DND-41 (cell line): ENCODE data around the gene SMCR8.

Source experiments
- EZH2 ChIP-seq: IDR thresholded peaks from 3 replicates; pipeline ENCODE4 v1.6.1; 2012; ENCODE audit warnings: borderline replicate concordance, low read depth, mild to moderate bottlenecking, moderate library complexity, low read length, inconsistent platforms; ENCODE audit not compliant: severe bottlenecking
- TF ChIP-seq, protein P1 (sequence below): IDR thresholded peaks from 2 replicates; pipeline ENCODE4 v1.5.1; 2012; ENCODE audit warnings: borderline replicate concordance, low read length, moderate library complexity, mild to moderate bottlenecking; ENCODE audit not compliant: poor library complexity, severe bottlenecking; ENCODE audit errors: extremely low read depth

DNA sequence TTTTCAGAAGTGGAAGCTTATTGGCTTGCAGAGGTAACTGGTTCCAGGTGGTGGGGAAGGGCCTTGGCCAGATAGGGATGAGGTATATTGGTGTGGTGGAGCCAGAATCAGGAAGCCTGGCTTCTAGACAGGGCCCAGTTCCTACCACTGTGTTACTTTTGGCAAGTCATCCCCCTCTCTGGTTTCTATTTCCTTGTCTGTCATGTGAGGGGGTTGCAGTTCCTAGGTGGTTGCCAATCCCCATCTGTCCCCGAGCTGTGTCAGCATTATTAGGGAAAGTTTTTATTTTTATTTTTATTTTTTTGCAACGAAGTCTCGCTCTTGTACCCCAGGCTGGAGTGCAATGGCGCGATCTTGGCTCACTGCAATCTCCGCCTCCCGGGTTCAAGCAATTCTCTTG lies 3.0 kb downstream of the SMCR8 start:
- TF ChIP-seq EZH2, result no peak
- TF ChIP-seq, protein P1, sequence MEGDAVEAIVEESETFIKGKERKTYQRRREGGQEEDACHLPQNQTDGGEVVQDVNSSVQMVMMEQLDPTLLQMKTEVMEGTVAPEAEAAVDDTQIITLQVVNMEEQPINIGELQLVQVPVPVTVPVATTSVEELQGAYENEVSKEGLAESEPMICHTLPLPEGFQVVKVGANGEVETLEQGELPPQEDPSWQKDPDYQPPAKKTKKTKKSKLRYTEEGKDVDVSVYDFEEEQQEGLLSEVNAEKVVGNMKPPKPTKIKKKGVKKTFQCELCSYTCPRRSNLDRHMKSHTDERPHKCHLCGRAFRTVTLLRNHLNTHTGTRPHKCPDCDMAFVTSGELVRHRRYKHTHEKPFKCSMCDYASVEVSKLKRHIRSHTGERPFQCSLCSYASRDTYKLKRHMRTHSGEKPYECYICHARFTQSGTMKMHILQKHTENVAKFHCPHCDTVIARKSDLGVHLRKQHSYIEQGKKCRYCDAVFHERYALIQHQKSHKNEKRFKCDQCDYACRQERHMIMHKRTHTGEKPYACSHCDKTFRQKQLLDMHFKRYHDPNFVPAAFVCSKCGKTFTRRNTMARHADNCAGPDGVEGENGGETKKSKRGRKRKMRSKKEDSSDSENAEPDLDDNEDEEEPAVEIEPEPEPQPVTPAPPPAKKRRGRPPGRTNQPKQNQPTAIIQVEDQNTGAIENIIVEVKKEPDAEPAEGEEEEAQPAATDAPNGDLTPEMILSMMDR, result no peak
